ENCODE data around the gene DMRT1. TPM values are rescaled to one million over a fixed set of nuclear protein-coding genes. Genes with fewer than 3 reads are reported as not detected.
"Not testable (repeated sequence)": the region's sequence is repeated elsewhere in the genome, so short reads cannot be mapped to it uniquely, and the experiment has no call there.

DMRT1 gene
- polyA plus RNA-seq, 4 donors = not detected

DNA sequence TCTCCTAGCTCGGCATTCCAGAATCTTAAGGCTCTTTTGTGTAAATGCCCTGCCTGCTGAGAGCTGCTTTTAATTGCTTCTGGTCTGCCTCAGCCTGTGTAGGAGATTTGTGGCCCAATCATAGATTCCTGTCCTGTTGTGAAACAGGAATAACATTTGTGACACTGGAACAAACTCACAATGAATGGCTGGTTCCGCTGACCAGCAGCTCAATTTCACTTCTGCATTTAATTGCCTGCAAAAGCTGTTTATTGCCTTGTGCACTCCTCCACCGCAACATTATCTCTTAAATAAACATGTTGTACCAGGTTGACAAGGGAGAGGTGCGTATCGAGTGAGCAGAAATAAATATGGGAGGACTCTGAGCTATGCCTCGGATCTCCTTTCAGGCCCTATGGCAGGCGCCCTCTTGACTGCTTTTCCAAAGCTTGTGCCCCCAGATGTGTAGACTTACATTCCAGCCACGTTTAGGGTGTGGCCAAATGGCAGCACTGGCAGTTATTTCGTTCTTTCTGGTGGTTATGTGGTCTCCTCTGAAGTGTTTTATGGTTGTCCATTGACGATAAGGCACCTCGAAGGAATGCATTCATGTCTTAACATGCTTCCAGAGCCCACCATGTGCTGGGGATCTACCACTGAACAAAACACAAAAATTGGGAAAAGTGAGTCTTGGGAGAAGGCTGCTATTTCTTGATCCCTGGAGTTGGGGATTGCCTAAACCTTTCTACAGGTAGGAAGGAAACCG lies 58.1 kb downstream of the DMRT1 start:
- H3K36me3 ChIP-seq (ENCODE audit: control insufficient read depth in 3 of 3, insufficient read depth in 2 of 3, low read depth in 1 of 3, low read length in 3 of 3) = no peaks in the 10 kb centered on the region
- no peak overlapping the region for H3K4me3 ChIP-seq (ENCODE audit: low read depth in 1 of 3, low read length in 3 of 3)
- no peak for FAIRE-seq
- H3K27ac ChIP-seq (ENCODE audit: low read depth in 1 of 3, low read length in 2 of 3) = no peak overlapping the region
- WGBS, 3 donors = 12 to 23% (median 15%) methylated on average over 12 of the region's 12 CpGs
- H3K4me1 ChIP-seq (ENCODE audit: control insufficient read depth in 3 of 3, insufficient read depth in 2 of 3, low read depth in 1 of 3, low read length in 2 of 3) = no peaks in the 10 kb centered on the region
- H3K9me3 ChIP-seq (ENCODE audit: control insufficient read depth in 2 of 2, insufficient read depth in 1 of 2, low read depth in 1 of 2, low read length in 1 of 2) = no peaks in the 10 kb centered on the region
- H3K27me3 ChIP-seq (ENCODE audit: control insufficient read depth in 3 of 3, insufficient read depth in 3 of 3, low read length in 3 of 3) = peaks cover 0 to 19% (median 4%) of the 10 kb centered on the region in 3 donors
- peak; percentile 28 to 30 for DNase-seq

DNA sequence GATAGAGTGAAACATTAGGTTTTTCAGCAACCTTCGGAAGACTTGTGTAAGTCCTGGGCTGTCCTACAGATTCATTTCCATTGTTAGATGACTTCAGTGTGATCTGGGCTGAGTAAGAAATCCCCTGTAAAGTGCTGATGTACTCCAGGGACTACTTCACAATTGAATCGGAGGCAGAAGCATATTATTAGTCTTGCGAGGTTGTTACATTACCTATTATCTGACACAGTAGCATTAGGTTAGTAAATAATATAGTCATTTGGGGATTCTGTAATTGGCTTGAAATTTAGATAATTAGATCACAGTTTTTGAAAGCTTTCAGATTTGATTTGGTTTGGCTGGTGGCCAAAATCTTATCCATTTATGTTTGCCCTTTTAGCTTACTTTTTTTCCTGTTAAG lies 62.4 kb downstream of the DMRT1 start:
- Histone ChIP-seq H3K27ac (ENCODE audit: low read depth in 1 of 3, low read length in 2 of 3) (no peak overlapping the region), H3K27me3 (ENCODE audit: control insufficient read depth in 3 of 3, insufficient read depth in 3 of 3, low read length in 3 of 3) (peaks cover 0 to 45% (median 7%) of the 10 kb centered on the region in 3 donors), H3K36me3 (ENCODE audit: control insufficient read depth in 3 of 3, insufficient read depth in 2 of 3, low read depth in 1 of 3, low read length in 3 of 3) (no peaks in the 10 kb centered on the region), H3K9me3 (ENCODE audit: control insufficient read depth in 2 of 2, insufficient read depth in 1 of 2, low read depth in 1 of 2, low read length in 1 of 2) (no peaks in the 10 kb centered on the region), H3K4me1 (ENCODE audit: control insufficient read depth in 3 of 3, insufficient read depth in 2 of 3, low read depth in 1 of 3, low read length in 2 of 3) (no peaks in the 10 kb centered on the region), H3K4me3 (ENCODE audit: low read depth in 1 of 3, low read length in 3 of 3) (no peak overlapping the region)
- FAIRE-seq (no peak), DNase-seq (no peak)
- WGBS, 3 donors = 71 to 76% (median 75%) methylated on average over 3 of the region's 3 CpGs

DNA sequence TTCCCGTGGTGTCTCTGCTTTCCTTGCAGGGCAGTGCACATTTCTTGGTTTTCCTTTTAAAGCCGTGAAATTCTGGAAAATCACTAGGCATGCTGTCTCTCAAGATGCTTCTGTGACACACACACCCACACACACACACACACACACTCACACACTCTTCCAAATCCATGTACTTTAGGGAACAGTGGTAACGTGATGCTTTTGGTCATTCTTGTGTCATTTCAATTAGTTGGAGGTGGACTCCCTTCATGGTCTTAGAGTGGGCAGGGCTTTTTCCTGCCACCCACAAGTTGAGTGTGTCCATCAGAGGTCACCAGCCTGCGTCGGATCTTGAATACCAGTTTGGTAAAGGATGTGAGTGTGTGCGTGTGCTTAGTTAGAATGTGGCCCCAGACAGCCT lies 64.4 kb downstream of the DMRT1 start:
- Histone ChIP-seq H3K36me3 (ENCODE audit: control insufficient read depth in 3 of 3, insufficient read depth in 2 of 3, low read depth in 1 of 3, low read length in 3 of 3) (no peaks in the 10 kb centered on the region), H3K27me3 (ENCODE audit: control insufficient read depth in 3 of 3, insufficient read depth in 3 of 3, low read length in 3 of 3) (peaks cover 0 to 37% (median 9%) of the 10 kb centered on the region in 3 donors), H3K4me3 (ENCODE audit: low read depth in 1 of 3, low read length in 3 of 3) (no peak overlapping the region), H3K27ac (ENCODE audit: low read depth in 1 of 3, low read length in 2 of 3) (no peak overlapping the region), H3K9me3 (ENCODE audit: control insufficient read depth in 2 of 2, insufficient read depth in 1 of 2, low read depth in 1 of 2, low read length in 1 of 2) (no peaks in the 10 kb centered on the region), H3K4me1 (ENCODE audit: control insufficient read depth in 3 of 3, insufficient read depth in 2 of 3, low read depth in 1 of 3, low read length in 2 of 3) (no peaks in the 10 kb centered on the region)
- FAIRE-seq (no peak), DNase-seq (no peak)
- 61 to 70% (median 63%) methylated on average over 6 of the region's 6 CpGs for WGBS, 3 donors

DNA sequence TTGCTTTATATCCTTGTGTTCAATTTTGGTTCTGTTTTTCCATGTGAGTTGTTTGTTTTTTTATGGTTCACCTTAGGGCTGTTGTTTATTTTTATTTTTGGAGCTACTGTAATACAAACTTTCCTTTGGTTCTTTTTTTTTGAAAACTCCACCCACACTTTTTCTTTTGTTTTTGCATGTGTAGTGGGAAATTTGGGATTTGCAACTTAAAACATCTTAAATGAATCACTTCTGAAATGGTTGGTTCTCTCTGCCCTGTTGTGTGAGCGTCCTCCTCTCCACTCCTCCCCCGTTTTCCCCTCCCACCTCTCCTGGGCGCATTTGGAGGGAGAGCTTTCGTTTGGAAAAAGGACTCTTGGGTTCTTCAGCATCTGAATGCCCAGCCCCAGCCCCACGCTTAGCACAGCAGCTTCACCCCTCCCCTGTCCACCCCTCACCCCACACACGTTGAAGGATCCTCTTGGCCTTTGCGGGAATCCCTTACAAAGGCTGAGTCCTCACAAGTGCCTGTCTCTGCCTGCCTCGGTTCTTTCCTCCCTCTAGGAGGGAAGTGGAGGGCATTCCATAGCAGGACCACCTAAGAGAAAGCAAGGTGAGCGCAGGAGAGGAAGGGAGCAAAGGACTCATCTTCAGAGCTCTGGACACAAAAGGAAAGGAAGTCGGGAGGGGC lies 67.2 kb downstream of the DMRT1 start:
- Histone ChIP-seq H3K27ac (ENCODE audit: low read depth in 1 of 3, low read length in 2 of 3) (no peak overlapping the region), H3K27me3 (ENCODE audit: control insufficient read depth in 3 of 3, insufficient read depth in 3 of 3, low read length in 3 of 3) (peaks cover 0 to 34% (median 7%) of the 10 kb centered on the region in 3 donors), H3K4me1 (ENCODE audit: control insufficient read depth in 3 of 3, insufficient read depth in 2 of 3, low read depth in 1 of 3, low read length in 2 of 3) (no peaks in the 10 kb centered on the region), H3K9me3 (ENCODE audit: control insufficient read depth in 2 of 2, insufficient read depth in 1 of 2, low read depth in 1 of 2, low read length in 1 of 2) (no peaks in the 10 kb centered on the region), H3K36me3 (ENCODE audit: control insufficient read depth in 3 of 3, insufficient read depth in 2 of 3, low read depth in 1 of 3, low read length in 3 of 3) (no peaks in the 10 kb centered on the region), H3K4me3 (ENCODE audit: low read depth in 1 of 3, low read length in 3 of 3) (no peak overlapping the region)
- no peak for DNase-seq
- FAIRE-seq = no peak
- WGBS, 3 donors = 14 to 25% (median 21%) methylated on average over 10 of the region's 10 CpGs

DNA sequence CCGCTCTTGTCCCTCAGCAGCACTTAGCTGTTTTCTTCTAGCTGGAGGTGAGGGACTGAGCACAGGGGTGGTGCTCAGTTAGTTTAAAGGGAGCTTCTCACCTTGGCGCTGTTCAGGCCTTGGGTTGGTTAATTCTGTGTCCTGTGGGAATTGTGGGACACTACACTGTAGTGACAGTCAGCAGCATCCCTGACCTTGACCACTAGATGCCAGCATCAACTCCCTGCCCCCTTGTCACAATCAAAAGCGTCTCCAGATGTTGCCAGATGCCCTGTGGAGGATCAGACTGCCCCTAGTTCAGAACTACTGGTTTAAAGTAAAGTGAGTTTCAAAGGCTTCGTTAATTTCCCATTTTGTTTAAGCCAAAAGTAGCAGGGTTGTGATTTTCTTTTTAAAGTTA lies 69.5 kb downstream of the DMRT1 start:
- no peak overlapping the region for H3K27ac ChIP-seq (ENCODE audit: low read depth in 1 of 3, low read length in 2 of 3)
- FAIRE-seq = no peak
- no peaks in the 10 kb centered on the region for H3K4me1 ChIP-seq (ENCODE audit: control insufficient read depth in 3 of 3, insufficient read depth in 2 of 3, low read depth in 1 of 3, low read length in 2 of 3)
- no peak for DNase-seq
- H3K36me3 ChIP-seq (ENCODE audit: control insufficient read depth in 3 of 3, insufficient read depth in 2 of 3, low read depth in 1 of 3, low read length in 3 of 3) = no peaks in the 10 kb centered on the region
- no peak overlapping the region for H3K4me3 ChIP-seq (ENCODE audit: low read depth in 1 of 3, low read length in 3 of 3)
- WGBS, 3 donors = 57 to 65% (median 60%) methylated on average over 4 of the region's 4 CpGs
- H3K27me3 ChIP-seq (ENCODE audit: control insufficient read depth in 3 of 3, insufficient read depth in 3 of 3, low read length in 3 of 3) = peaks cover 0 to 24% (median 5%) of the 10 kb centered on the region in 3 donors
- no peaks in the 10 kb centered on the region for H3K9me3 ChIP-seq (ENCODE audit: control insufficient read depth in 2 of 2, insufficient read depth in 1 of 2, low read depth in 1 of 2, low read length in 1 of 2)

DNA sequence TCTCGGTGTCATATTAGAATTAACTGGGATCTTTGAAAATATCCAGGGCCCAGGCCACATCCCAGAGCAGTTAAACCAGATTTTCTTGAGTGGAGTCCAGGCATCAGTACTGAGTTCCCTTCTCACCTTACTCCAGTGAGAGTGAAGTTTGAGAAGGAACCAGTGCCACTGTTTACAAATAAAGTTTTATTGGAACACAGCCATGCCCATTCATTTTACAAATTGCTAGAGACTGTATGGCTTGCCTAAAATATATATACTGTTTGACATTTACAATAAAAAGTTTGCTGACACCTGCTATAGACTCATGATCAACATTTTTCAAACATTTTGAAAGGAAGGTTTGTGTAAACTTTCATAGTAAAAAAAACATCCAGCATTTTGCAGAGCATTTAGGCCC lies 71.3 kb downstream of the DMRT1 start:
- Histone ChIP-seq H3K9me3 (ENCODE audit: control insufficient read depth in 2 of 2, insufficient read depth in 1 of 2, low read depth in 1 of 2, low read length in 1 of 2) (no peaks in the 10 kb centered on the region), H3K36me3 (ENCODE audit: control insufficient read depth in 3 of 3, insufficient read depth in 2 of 3, low read depth in 1 of 3, low read length in 3 of 3) (no peaks in the 10 kb centered on the region), H3K4me3 (ENCODE audit: low read depth in 1 of 3, low read length in 3 of 3) (no peak overlapping the region), H3K27ac (ENCODE audit: low read depth in 1 of 3, low read length in 2 of 3) (no peak overlapping the region), H3K27me3 (ENCODE audit: control insufficient read depth in 3 of 3, insufficient read depth in 3 of 3, low read length in 3 of 3) (peaks cover 0 to 14% (median 5%) of the 10 kb centered on the region in 3 donors), H3K4me1 (ENCODE audit: control insufficient read depth in 3 of 3, insufficient read depth in 2 of 3, low read depth in 1 of 3, low read length in 2 of 3) (no peaks in the 10 kb centered on the region)
- no peak for FAIRE-seq
- 94 to 100% (median 94%) methylated on average over 1 of the region's 1 CpG for WGBS, 3 donors
- no peak for DNase-seq

DNA sequence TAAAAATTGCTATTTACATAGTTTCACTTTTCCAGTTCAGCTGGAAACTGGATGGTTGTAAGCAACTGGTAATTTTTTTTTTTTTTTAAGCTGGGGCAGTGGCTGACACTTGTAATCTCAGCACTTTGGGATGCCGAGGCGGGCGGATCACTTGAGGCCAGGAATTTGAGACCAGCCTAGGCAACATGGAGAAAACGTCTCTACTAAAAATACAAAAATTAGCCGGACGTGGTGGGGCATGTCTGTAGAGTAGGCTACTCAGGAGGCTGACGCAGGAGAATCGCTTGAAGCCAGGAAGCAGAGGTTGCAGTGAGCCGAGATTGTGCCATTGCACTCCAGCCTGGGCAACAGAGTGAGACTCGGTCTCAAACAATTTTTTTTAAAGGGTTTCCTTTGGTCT lies 72.0 kb downstream of the DMRT1 start:
- not testable (repeated sequence) for H3K4me3 ChIP-seq (ENCODE audit: low read depth in 1 of 3, low read length in 3 of 3); H3K36me3 ChIP-seq (ENCODE audit: control insufficient read depth in 3 of 3, insufficient read depth in 2 of 3, low read depth in 1 of 3, low read length in 3 of 3); DNase-seq; FAIRE-seq; H3K27ac ChIP-seq (ENCODE audit: low read depth in 1 of 3, low read length in 2 of 3); H3K9me3 ChIP-seq (ENCODE audit: control insufficient read depth in 2 of 2, insufficient read depth in 1 of 2, low read depth in 1 of 2, low read length in 1 of 2); H3K4me1 ChIP-seq (ENCODE audit: control insufficient read depth in 3 of 3, insufficient read depth in 2 of 3, low read depth in 1 of 3, low read length in 2 of 3)
- WGBS, 3 donors = 91 to 93% (median 92%) methylated on average over 10 of the region's 10 CpGs
- H3K27me3 ChIP-seq (ENCODE audit: control insufficient read depth in 3 of 3, insufficient read depth in 3 of 3, low read length in 3 of 3) = peaks cover 0 to 10% (median 5%) of the 10 kb centered on the region in 3 donors

DNA sequence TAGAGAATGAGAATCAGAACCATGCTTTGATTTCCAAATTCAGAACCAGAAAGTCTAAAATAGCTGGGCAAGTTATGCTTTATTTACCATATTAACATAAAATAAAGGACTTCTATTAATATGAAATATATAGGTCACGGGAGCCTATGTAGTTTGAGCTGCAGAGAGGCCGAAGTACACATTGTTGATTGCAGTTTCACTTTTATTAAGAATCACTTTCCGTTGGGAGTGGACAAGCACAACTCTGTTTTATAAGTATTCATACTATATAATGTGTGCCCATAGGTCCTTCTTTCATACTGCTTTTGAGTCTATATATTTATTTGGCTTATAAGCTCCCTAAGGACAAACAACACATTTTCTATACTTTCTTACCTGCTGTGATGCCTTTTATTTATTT lies 76.2 kb downstream of the DMRT1 start:
- 17 to 59% (median 28%) methylated on average over 3 of the region's 3 CpGs for WGBS, 3 donors
- Histone ChIP-seq H3K9me3 (ENCODE audit: control insufficient read depth in 2 of 2, insufficient read depth in 1 of 2, low read depth in 1 of 2, low read length in 1 of 2) (no peaks in the 10 kb centered on the region), H3K4me1 (ENCODE audit: control insufficient read depth in 3 of 3, insufficient read depth in 2 of 3, low read depth in 1 of 3, low read length in 2 of 3) (no peaks in the 10 kb centered on the region), H3K27ac (ENCODE audit: low read depth in 1 of 3, low read length in 2 of 3) (no peak overlapping the region), H3K27me3 (ENCODE audit: control insufficient read depth in 3 of 3, insufficient read depth in 3 of 3, low read length in 3 of 3) (peaks cover 0 to 7% (median 6%) of the 10 kb centered on the region in 3 donors), H3K4me3 (ENCODE audit: low read depth in 1 of 3, low read length in 3 of 3) (no peak overlapping the region), H3K36me3 (ENCODE audit: control insufficient read depth in 3 of 3, insufficient read depth in 2 of 3, low read depth in 1 of 3, low read length in 3 of 3) (no peaks in the 10 kb centered on the region)
- DNase-seq (peak; percentile 16 to 53), FAIRE-seq (no peak)
